ENCODE measurements around the gene CHST11.

GRCh38 chr12:104503191-104503590 lies 46.4 kb downstream of the CHST11 start:
- TF ChIP-seq CTCF (IDR thresholded peaks at IDR 0.05; ENCODE audit: low read depth, low read length, poor library complexity, severe bottlenecking) (no peak), EZH2phosphoT487 (IDR thresholded peaks at IDR 0.05; ENCODE audit: borderline replicate concordance, low read length) (no peak)

Measured in DOHH2 (cell line).